Measurements from ENCODE around the gene KCNT1. TPM values are rescaled to one million over a fixed set of nuclear protein-coding genes. Genes with fewer than 3 reads are reported as not detected.

The KCNT1 gene
- total RNA-seq, 1 experiment from 2014 or later = not detected

DNA sequence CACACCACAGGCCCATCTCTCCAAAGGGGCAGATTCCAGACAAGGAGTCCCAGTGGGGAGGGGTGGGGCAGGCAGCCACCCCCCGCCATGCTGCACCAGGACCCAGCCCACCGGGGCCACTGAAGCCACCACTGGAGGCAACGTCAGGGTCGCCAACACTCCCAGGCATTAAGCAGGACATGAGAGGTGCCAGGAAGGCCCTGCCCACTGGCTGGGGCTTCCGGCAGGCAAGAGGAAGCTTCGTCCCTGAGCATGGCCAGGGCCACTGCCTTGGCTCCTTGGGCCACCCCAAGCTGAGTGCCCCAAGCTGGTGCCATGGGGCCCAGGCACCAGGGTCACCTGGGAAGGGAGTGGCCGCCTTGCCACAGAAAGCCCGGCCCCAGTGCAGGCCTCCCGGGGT, 17.5 kb downstream of the KCNT1 start:
- no peak for DNase-seq
- Histone ChIP-seq H2AFZ (no peak overlapping the region), H3K27me3 (ENCODE audit: insufficient read depth, low read depth) (peaks cover 97% of the 10 kb centered on the region), H3K4me3 (no peak overlapping the region), H3F3A (ENCODE audit: insufficient read depth, low read depth) (no peaks in the 10 kb centered on the region), H4K20me1 (ENCODE audit: insufficient read depth) (no peaks in the 10 kb centered on the region), H3K36me3 (ENCODE audit: low read depth) (no peaks in the 10 kb centered on the region), H3K27ac (no peak overlapping the region), H3K79me2 (ENCODE audit: low read depth) (no peaks in the 10 kb centered on the region), H3K4me2 (no peak overlapping the region), H3K9me2 (ENCODE audit: insufficient read depth) (no peaks in the 10 kb centered on the region), H3K9me3 (ENCODE audit: insufficient read depth, low read depth) (no peaks in the 10 kb centered on the region), H3K4me1 (replicated peaks; ENCODE audit: insufficient read depth) (no peaks in the 10 kb centered on the region)
- no peak for TF ChIP-seq EZH2 (IDR thresholded peaks at IDR 0.05; ENCODE audit: low read depth)
- TF ChIP-seq, protein P1, sequence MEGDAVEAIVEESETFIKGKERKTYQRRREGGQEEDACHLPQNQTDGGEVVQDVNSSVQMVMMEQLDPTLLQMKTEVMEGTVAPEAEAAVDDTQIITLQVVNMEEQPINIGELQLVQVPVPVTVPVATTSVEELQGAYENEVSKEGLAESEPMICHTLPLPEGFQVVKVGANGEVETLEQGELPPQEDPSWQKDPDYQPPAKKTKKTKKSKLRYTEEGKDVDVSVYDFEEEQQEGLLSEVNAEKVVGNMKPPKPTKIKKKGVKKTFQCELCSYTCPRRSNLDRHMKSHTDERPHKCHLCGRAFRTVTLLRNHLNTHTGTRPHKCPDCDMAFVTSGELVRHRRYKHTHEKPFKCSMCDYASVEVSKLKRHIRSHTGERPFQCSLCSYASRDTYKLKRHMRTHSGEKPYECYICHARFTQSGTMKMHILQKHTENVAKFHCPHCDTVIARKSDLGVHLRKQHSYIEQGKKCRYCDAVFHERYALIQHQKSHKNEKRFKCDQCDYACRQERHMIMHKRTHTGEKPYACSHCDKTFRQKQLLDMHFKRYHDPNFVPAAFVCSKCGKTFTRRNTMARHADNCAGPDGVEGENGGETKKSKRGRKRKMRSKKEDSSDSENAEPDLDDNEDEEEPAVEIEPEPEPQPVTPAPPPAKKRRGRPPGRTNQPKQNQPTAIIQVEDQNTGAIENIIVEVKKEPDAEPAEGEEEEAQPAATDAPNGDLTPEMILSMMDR (conservative IDR thresholded peaks at IDR 0.05) = no peak
- no TSS peak for BruUV-seq (replicated peaks)
- ChIA-PET POLR2A (ENCODE audit: unreplicated experiment) (no interaction called here), CTCF (no interaction called here)
- intact Hi-C loops (cut with micrococcal nuclease; ENCODE audit: unreplicated experiment) = no loop called here

DNA sequence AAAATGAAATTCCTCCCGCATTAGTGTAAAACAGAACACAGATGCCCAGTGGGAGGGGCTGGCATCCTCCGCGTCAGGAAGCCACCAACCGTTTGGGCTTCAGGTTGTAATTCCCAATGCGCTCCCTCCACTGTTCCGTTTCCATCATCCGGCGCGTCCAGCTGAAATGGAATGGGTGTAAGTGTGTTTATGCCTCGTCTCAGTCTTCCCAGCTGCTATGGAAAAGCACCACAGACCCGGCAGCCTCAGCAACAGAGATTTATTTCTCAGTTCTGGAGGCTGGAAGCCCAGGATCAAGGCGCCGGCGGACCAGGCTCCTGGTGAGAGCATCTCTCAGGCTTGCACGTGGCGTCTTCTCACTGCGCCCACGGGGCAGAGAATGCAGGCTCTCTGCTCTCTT, 20.4 kb downstream of the KCNT1 start:
- no peaks in the 10 kb centered on the region for H3F3A ChIP-seq (ENCODE audit: insufficient read depth, low read depth)
- no peaks in the 10 kb centered on the region for H3K9me2 ChIP-seq (ENCODE audit: insufficient read depth)
- H3K4me1 ChIP-seq (replicated peaks; ENCODE audit: insufficient read depth) = no peaks in the 10 kb centered on the region
- no peak overlapping the region for H3K27ac ChIP-seq
- H3K27me3 ChIP-seq (ENCODE audit: insufficient read depth, low read depth) = peaks cover 91% of the 10 kb centered on the region
- H3K79me2 ChIP-seq (ENCODE audit: low read depth) = no peaks in the 10 kb centered on the region
- no peak for DNase-seq
- intact Hi-C loops (cut with micrococcal nuclease; ENCODE audit: unreplicated experiment) = no loop called here
- no peaks in the 10 kb centered on the region for H4K20me1 ChIP-seq (ENCODE audit: insufficient read depth)
- CTCF ChIA-PET = no interaction called here
- no peak overlapping the region for H2AFZ ChIP-seq
- POLR2A ChIA-PET (ENCODE audit: unreplicated experiment) = no interaction called here
- no peak overlapping the region for H3K4me3 ChIP-seq
- no TSS peak for BruUV-seq (replicated peaks)
- H3K4me2 ChIP-seq = no peak overlapping the region
- H3K9me3 ChIP-seq (ENCODE audit: insufficient read depth, low read depth) = no peaks in the 10 kb centered on the region
- no peak for TF ChIP-seq EZH2 (IDR thresholded peaks at IDR 0.05; ENCODE audit: low read depth)
- TF ChIP-seq, protein P1 (conservative IDR thresholded peaks at IDR 0.05) = no peak
- no peaks in the 10 kb centered on the region for H3K36me3 ChIP-seq (ENCODE audit: low read depth)

DNA sequence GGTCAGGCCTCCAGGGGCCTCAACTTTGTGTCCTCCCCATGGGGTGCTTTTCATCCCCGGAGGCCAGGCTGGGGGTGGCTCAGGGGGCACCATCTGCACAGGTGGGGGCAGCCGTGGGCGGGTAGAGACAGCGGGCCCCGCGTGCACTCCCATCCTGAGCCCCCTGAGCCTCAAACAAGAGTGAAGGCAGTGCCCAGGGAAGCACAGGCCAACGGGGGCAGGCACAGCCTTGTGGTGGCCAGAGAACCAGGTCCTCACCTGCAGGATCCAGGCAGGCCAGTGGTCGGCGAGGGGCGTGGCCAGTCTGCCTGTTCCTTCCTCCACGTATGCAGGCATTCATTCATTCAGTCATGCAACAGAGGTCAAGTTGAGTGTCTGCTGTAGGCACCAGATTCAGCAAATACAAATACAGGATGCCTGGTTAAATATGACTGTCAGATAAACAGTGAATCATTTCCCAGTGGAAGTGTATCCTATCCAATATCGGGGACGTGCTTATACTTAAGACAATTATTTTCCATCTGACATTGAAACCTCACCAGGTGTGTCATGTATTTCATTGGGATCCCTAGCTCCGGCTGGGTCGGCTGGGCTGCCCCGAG, 22.3 kb downstream of the KCNT1 start:
- ChIA-PET POLR2A (ENCODE audit: unreplicated experiment) (no interaction called here), CTCF (no interaction called here)
- Histone ChIP-seq H3K79me2 (ENCODE audit: low read depth) (no peaks in the 10 kb centered on the region), H3K36me3 (ENCODE audit: low read depth) (no peaks in the 10 kb centered on the region), H2AFZ (no peak overlapping the region), H3K4me3 (no peak overlapping the region), H3K4me1 (replicated peaks; ENCODE audit: insufficient read depth) (no peaks in the 10 kb centered on the region), H3K27ac (no peak overlapping the region), H3K27me3 (ENCODE audit: insufficient read depth, low read depth) (peaks cover 91% of the 10 kb centered on the region), H3F3A (ENCODE audit: insufficient read depth, low read depth) (no peaks in the 10 kb centered on the region), H3K9me3 (ENCODE audit: insufficient read depth, low read depth) (no peaks in the 10 kb centered on the region), H4K20me1 (ENCODE audit: insufficient read depth) (no peaks in the 10 kb centered on the region), H3K4me2 (no peak overlapping the region), H3K9me2 (ENCODE audit: insufficient read depth) (no peaks in the 10 kb centered on the region)
- no peak for TF ChIP-seq EZH2 (IDR thresholded peaks at IDR 0.05; ENCODE audit: low read depth)
- TF ChIP-seq, protein P1 (conservative IDR thresholded peaks at IDR 0.05) = no peak
- intact Hi-C loops (cut with micrococcal nuclease; ENCODE audit: unreplicated experiment) = no loop called here
- no peak for DNase-seq
- no TSS peak for BruUV-seq (replicated peaks)
